H1 (cell line): Measurements from ENCODE around the gene CRKL. TPM values are rescaled to one million over a fixed set of nuclear protein-coding genes. Genes with fewer than 3 reads are reported as not detected.

Source experiments
- BCL11A ChIP-seq, 2 experiments: IDR thresholded peaks; one replicate each; pipeline ENCODE4 v1.6.1; 2011; ENCODE audit warnings: low read depth in 2 of 2, low read length in 2 of 2, mild to moderate bottlenecking in 2 of 2
- CREB1 ChIP-seq: IDR thresholded peaks from 2 replicates; pipeline ENCODE4 v1.6.1; 2012; ENCODE audit warnings: inconsistent platforms
- EZH2 ChIP-seq: fragments of 200-600 bp; sonication (generic); IDR thresholded peaks from 2 replicates; pipeline ENCODE4 v1.7.1; 2012; ENCODE audit warnings: low read depth, mild to moderate bottlenecking, moderate library complexity, low read length, inconsistent platforms; ENCODE audit not compliant: severe bottlenecking
- HDAC2 ChIP-seq, 2 experiments: fragments of 300-600 bp in 1 of 2; sonication (generic) in 1 of 2; IDR thresholded peaks; 2 replicates each; pipeline ENCODE4 v1.6.1; 2011 to 2012; ENCODE audit warnings: low read depth in 2 of 2, low read length in 2 of 2, mild to moderate bottlenecking in 2 of 2, moderate library complexity in 2 of 2, borderline replicate concordance in 1 of 2, inconsistent platforms in 1 of 2
- PHF8 ChIP-seq: fragments of 200-600 bp; sonication (generic); conservative IDR thresholded peaks from 2 replicates; pipeline ENCODE4 v1.7.1; 2012; ENCODE audit warnings: low read depth, mild to moderate bottlenecking, inconsistent platforms, low read length, moderate library complexity
- SUZ12 ChIP-seq: fragments of 200-600 bp; sonication (generic); IDR thresholded peaks from 2 replicates; pipeline ENCODE4 v1.6.1; 2012; ENCODE audit warnings: mild to moderate bottlenecking, inconsistent platforms, low read length, moderate library complexity, mixed read lengths
- polyA plus RNA-seq, 7 experiments: library from polyadenylated mRNA; depleted of rRNA in 3 of 7; stranded (reverse) in 5 of 7; unstranded in 2 of 7; fragments of >200 nt in 5 of 7; fragments of 200-250 nt in 2 of 7; gene quantifications; 1 replicate in 5 of 7; 2 replicates in 1 of 7; 4 replicates in 1 of 7; pipeline versions ENCODE4 v1.2.1 to v1.2.3, GENCODE V29; 2011 to 2013; ENCODE audit warnings: missing spikeins in 2 of 7, mixed read lengths in 2 of 7
- total RNA-seq: library from RNA; stranded (reverse); fragmentation: NEBNext Ultra II Directional; extraction: Animal tissue kit (Norgen Biotek cat#: 25700); gene quantifications from 2 replicates; pipeline ENCODE4 v1.2.1, GENCODE V29; 2021
- TF ChIP-seq, protein P1 (sequence below): fragments of 300-600 bp; sonication (generic); IDR thresholded peaks from 2 replicates; pipeline ENCODE4 v1.7.1; 2012; ENCODE audit warnings: low read length, moderate library complexity, mild to moderate bottlenecking, inconsistent platforms; ENCODE audit not compliant: insufficient replicate concordance
- TF ChIP-seq, protein P2 (sequence below): IDR thresholded peaks from 2 replicates; pipeline ENCODE4 v1.6.1; 2012; ENCODE audit warnings: inconsistent platforms

Gene CRKL
- total and polyA plus RNA-seq, 2 of the 8 experiments (the other 6 are each of a cell fraction or from before 2014, with no cell fraction given) = 34.5 to 94.5 TPM

DNA sequence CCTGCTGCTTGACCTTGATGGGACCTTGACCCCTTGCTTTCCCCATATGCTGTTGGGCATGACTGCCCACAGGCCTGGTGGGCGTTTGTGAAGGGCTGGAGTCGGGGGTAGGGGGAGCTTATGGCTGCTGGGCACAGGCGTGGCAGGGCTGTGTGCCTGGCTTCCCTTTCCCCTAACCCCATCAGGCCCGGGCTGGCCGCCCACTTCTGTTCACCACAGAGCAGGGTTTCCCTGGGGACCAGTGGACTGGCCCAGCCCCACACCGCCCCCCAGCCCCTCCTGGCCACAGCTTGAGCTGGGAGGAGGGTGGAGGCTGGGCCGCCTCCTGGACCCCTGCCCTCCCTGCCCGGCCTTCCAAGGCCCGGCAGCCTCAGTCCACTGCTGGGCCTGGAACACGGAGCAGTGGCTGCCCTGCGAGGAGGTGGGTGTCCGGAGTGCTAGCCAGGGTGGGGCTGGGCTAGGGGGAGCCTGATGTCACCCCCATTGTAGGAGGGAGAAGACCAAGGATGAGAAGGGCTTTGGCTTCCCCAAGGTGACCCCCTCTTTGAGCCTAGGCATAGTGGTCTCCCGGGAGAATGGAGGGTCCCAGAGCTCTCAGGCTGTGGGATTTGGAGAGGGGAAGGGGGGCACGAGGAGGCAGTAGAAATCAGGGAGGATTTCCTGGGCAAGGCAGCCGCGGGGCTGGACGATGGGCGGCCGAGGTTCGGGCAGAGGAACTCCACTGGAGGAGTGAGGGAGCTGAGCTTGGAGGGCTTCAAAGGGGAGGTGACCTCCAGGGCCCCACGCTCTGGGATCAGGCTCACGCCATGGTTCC, 49.9 kb downstream of the CRKL start, which contains the start of gene AIFM3 (continued):
- TF ChIP-seq, protein P1, sequence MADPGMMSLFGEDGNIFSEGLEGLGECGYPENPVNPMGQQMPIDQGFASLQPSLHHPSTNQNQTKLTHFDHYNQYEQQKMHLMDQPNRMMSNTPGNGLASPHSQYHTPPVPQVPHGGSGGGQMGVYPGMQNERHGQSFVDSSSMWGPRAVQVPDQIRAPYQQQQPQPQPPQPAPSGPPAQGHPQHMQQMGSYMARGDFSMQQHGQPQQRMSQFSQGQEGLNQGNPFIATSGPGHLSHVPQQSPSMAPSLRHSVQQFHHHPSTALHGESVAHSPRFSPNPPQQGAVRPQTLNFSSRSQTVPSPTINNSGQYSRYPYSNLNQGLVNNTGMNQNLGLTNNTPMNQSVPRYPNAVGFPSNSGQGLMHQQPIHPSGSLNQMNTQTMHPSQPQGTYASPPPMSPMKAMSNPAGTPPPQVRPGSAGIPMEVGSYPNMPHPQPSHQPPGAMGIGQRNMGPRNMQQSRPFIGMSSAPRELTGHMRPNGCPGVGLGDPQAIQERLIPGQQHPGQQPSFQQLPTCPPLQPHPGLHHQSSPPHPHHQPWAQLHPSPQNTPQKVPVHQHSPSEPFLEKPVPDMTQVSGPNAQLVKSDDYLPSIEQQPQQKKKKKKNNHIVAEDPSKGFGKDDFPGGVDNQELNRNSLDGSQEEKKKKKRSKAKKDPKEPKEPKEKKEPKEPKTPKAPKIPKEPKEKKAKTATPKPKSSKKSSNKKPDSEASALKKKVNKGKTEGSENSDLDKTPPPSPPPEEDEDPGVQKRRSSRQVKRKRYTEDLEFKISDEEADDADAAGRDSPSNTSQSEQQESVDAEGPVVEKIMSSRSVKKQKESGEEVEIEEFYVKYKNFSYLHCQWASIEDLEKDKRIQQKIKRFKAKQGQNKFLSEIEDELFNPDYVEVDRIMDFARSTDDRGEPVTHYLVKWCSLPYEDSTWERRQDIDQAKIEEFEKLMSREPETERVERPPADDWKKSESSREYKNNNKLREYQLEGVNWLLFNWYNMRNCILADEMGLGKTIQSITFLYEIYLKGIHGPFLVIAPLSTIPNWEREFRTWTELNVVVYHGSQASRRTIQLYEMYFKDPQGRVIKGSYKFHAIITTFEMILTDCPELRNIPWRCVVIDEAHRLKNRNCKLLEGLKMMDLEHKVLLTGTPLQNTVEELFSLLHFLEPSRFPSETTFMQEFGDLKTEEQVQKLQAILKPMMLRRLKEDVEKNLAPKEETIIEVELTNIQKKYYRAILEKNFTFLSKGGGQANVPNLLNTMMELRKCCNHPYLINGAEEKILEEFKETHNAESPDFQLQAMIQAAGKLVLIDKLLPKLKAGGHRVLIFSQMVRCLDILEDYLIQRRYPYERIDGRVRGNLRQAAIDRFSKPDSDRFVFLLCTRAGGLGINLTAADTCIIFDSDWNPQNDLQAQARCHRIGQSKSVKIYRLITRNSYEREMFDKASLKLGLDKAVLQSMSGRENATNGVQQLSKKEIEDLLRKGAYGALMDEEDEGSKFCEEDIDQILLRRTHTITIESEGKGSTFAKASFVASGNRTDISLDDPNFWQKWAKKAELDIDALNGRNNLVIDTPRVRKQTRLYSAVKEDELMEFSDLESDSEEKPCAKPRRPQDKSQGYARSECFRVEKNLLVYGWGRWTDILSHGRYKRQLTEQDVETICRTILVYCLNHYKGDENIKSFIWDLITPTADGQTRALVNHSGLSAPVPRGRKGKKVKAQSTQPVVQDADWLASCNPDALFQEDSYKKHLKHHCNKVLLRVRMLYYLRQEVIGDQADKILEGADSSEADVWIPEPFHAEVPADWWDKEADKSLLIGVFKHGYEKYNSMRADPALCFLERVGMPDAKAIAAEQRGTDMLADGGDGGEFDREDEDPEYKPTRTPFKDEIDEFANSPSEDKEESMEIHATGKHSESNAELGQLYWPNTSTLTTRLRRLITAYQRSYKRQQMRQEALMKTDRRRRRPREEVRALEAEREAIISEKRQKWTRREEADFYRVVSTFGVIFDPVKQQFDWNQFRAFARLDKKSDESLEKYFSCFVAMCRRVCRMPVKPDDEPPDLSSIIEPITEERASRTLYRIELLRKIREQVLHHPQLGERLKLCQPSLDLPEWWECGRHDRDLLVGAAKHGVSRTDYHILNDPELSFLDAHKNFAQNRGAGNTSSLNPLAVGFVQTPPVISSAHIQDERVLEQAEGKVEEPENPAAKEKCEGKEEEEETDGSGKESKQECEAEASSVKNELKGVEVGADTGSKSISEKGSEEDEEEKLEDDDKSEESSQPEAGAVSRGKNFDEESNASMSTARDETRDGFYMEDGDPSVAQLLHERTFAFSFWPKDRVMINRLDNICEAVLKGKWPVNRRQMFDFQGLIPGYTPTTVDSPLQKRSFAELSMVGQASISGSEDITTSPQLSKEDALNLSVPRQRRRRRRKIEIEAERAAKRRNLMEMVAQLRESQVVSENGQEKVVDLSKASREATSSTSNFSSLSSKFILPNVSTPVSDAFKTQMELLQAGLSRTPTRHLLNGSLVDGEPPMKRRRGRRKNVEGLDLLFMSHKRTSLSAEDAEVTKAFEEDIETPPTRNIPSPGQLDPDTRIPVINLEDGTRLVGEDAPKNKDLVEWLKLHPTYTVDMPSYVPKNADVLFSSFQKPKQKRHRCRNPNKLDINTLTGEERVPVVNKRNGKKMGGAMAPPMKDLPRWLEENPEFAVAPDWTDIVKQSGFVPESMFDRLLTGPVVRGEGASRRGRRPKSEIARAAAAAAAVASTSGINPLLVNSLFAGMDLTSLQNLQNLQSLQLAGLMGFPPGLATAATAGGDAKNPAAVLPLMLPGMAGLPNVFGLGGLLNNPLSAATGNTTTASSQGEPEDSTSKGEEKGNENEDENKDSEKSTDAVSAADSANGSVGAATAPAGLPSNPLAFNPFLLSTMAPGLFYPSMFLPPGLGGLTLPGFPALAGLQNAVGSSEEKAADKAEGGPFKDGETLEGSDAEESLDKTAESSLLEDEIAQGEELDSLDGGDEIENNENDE = no peak
- TF ChIP-seq, protein P2, sequence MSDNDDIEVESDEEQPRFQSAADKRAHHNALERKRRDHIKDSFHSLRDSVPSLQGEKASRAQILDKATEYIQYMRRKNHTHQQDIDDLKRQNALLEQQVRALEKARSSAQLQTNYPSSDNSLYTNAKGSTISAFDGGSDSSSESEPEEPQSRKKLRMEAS = no peak
- TF ChIP-seq BCL11A (IDR thresholded peaks at IDR 0.05; ENCODE audit: low read depth in 2 of 2, low read length in 2 of 2) (no peak), CREB1 (no peak), PHF8 (no peak), HDAC2 (IDR thresholded peaks at IDR 0.05; ENCODE audit: borderline replicate concordance in 1 of 2, low read depth in 2 of 2, low read length in 2 of 2) (no peak), SUZ12 (no peak), EZH2 (no peak)
